ENCODE data around the gene CBX6. TPM values are rescaled to one million over a fixed set of nuclear protein-coding genes. Genes with fewer than 3 reads are reported as not detected.
A peak's percentile ranks its signal among the peaks of the same experiment; 100 is the strongest.

The CBX6 gene
- total RNA-seq, 4 donors from 2014 or later: 47.2 to 118 (median 85.0) TPM

DNA sequence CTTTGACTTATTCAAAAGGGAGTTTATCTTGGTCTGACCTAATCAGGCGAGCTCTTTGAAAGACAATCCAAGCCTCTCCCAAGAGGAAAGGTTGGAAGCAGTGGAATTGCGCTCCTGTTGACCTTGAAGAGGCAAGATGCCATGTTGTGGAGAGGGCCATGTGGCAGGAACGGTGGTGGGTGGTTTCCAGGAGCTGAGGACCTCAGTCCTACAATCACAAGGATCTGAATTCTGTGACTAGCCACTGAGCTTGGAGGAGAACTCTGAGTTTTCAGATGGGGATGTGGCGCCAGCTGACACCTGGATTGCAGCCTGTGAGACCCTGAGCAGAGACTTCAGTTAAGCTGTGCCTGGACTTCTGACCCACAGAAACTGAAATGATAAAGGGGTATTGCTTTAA, 6.0 kb upstream of the CBX6 start:
- H3K4me1 ChIP-seq: peaks cover 19 to 33% of the 10 kb centered on the region in 2 donors
- intact Hi-C loops (cut with DNase I): no loop called here
- TF ChIP-seq, protein P1, sequence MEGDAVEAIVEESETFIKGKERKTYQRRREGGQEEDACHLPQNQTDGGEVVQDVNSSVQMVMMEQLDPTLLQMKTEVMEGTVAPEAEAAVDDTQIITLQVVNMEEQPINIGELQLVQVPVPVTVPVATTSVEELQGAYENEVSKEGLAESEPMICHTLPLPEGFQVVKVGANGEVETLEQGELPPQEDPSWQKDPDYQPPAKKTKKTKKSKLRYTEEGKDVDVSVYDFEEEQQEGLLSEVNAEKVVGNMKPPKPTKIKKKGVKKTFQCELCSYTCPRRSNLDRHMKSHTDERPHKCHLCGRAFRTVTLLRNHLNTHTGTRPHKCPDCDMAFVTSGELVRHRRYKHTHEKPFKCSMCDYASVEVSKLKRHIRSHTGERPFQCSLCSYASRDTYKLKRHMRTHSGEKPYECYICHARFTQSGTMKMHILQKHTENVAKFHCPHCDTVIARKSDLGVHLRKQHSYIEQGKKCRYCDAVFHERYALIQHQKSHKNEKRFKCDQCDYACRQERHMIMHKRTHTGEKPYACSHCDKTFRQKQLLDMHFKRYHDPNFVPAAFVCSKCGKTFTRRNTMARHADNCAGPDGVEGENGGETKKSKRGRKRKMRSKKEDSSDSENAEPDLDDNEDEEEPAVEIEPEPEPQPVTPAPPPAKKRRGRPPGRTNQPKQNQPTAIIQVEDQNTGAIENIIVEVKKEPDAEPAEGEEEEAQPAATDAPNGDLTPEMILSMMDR (IDR thresholded peaks at IDR 0.05): no peak
- DNase-seq: no peak
- H3K27ac ChIP-seq: no peak overlapping the region
- H3K27me3 ChIP-seq: no peaks in the 10 kb centered on the region
- no peaks in the 10 kb centered on the region for H3K9me3 ChIP-seq
- WGBS, 2 donors: 95 to 98% methylated on average over 4 of the region's 4 CpGs
- H3K4me3 ChIP-seq (replicated peaks in 1 of 3): no peak overlapping the region
- no peaks in the 10 kb centered on the region for H3K36me3 ChIP-seq

DNA sequence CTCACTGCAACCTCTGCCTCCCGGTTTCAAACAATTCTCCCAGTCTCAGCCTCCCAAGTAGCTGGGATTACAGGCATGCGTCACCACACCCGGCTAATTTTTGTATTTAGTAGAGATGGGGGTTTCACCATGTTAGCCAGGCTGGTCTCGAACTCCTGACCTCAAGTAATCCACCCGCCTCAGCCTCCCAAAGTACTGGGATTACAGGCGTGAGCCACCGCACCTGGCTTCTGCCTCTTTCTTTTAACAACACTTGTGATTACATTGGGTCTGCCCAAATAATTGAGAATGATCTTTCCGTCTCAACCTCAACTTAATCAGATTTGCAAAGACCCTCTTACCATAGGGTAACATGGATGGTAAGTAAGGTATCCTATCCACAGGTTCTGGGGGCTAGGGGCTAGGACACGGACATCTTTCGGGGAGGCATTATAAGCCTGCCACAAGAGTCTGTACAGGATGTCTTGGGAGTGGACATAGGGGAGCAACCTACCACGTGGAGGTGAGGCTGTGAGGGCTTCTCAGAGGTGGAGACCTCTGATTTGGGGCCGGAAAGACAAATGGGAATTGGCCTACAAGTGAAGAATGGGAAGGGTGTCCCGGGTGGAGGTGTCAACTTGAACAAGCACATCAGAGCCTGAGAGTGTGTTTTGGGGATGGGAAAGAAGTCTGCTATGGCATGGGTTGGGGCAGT, 2.7 kb upstream of the CBX6 start:
- Histone ChIP-seq H3K9me3 (no peaks in the 10 kb centered on the region), H3K4me3 (replicated peaks in 1 of 3) (no peak overlapping the region), H3K4me1 (peaks cover 17 to 27% of the 10 kb centered on the region in 2 donors), H3K27ac (no peak overlapping the region), H3K27me3 (no peaks in the 10 kb centered on the region), H3K36me3 (peaks cover 0 to 2% of the 10 kb centered on the region in 2 donors)
- intact Hi-C loops (cut with DNase I): no loop called here
- WGBS, 2 donors: 92 to 95% methylated on average over 13 of the region's 13 CpGs
- TF ChIP-seq POLR2A (IDR thresholded peaks at IDR 0.05): no peak
- TF ChIP-seq, protein P1 (IDR thresholded peaks at IDR 0.05): no peak
- DNase-seq: no peak

DNA sequence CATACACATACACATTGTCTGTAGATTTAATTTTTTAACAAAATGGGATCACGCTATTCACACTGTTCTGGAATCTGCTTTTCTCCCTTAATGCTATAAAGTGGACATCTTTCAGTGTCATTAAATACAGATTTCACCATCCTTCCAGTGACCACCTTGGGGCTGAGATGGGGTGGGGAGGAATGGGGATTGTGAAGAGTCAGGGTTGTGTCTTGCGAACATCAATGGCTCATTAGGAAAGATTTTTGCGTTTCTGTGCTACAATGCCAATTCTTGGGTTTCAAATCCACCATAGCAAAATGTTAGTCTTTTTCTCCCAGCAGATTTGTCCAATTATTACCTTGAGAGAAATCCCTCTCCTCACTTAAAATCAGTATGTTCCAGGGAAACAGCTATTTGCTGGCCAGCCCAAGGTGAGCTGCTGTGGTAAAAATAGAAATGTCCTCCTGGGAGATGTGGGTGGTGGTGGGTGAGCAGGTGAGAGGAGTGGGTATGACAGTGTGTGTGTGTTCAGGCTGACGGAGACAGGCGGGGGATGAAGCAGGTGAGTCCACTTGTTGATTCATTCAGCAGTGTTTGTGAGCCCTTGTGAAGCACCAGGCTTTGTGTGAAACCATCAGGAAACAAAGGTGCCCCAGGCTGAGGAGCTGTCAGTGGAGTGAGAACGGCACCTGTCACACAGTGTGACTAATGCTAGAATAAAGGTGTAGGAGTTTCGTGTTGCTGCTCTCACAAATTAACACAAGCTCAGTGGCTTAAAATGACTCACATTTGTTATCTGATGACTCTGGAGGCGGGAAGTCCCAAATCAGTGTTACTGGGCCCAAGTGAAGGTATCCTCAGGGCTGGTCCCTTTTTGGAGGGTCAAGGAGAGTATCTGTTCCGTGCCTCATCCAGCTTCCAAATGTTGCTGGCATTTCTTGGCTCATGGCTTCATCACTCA, 1.7 kb upstream of the CBX6 start:
- intact Hi-C loops (cut with DNase I): no loop called here
- Histone ChIP-seq H3K27me3 (no peaks in the 10 kb centered on the region), H3K36me3 (peaks cover 0 to 5% of the 10 kb centered on the region in 2 donors), H3K9me3 (no peaks in the 10 kb centered on the region), H3K4me1 (peaks cover 17 to 34% of the 10 kb centered on the region in 2 donors), H3K4me3 (replicated peaks in 1 of 3) (peak overlapping the region in 1 of 3 donors; percentile 63), H3K27ac (peak overlapping the region; percentile 97 to 100 (median 97))
- DNase-seq: peak; percentile 72 to 79
- TF ChIP-seq, protein P1 (IDR thresholded peaks at IDR 0.05): no peak
- TF ChIP-seq POLR2A (IDR thresholded peaks at IDR 0.05): peak in 1 of 2 donors; percentile 36
- 59 to 64% methylated on average over 9 of the region's 9 CpGs for WGBS, 2 donors

DNA sequence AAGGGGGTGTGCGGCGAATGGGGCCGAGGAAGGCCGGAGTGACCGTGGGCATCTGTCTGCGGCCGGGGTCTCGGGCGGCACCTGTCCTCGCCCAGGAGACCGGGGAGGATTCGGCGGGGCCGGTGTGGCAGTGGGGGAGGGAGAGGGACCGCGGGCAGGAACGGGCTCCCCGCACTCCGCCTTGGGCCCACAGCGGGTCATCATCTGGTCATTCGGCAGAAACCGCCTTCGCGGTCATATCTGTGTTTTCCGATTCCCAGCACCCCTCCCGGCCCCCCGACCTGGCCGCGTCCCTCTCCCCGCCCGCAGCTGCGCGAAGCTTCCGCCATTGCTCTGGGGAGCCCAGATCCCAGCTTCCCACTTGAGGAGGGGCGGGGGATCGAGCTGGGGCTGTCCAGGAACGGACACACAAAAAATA, 824 bp upstream of the CBX6 start:
- TF ChIP-seq, protein P1 (IDR thresholded peaks at IDR 0.05): no peak
- TF ChIP-seq POLR2A (IDR thresholded peaks at IDR 0.05): peak; percentile 38 to 73
- intact Hi-C loops (cut with DNase I): no loop called here
- Histone ChIP-seq H3K36me3 (peaks cover 0 to 5% of the 10 kb centered on the region in 2 donors), H3K4me3 (replicated peaks in 1 of 3) (peak overlapping the region; percentile 52 to 94 (median 63)), H3K27me3 (no peaks in the 10 kb centered on the region), H3K27ac (peak overlapping the region; percentile 97 to 100 (median 97)), H3K9me3 (no peaks in the 10 kb centered on the region), H3K4me1 (peaks cover 17 to 37% of the 10 kb centered on the region in 2 donors)
- peak; percentile 72 to 79 for DNase-seq
- WGBS, 2 donors: 0 to 1% methylated on average over 18 to 30 of the region's 37 CpGs
